ENCODE data around the gene GPR27.

GPR27 gene

GRCh38 chr3:71753701-71754609, at the start of gene GPR27:
GPR27 (plus strand) TSS chr3:71753855; CDS start chr3:71754050, 195 bp downstream.
- no peak for DNase-seq

GRCh38 chr3:71704915-71705314, 48.7 kb upstream of the GPR27 start:
- DNase-seq: no peak

GRCh38 chr3:71705681-71706080, 48.0 kb upstream of the GPR27 start:
- no peak for DNase-seq

- DNase-seq: no peak
These were observed 46.1 kb upstream of the GPR27 start for GRCh38 chr3:71707595-71707994.

- no peak for DNase-seq
These were observed 45.1 kb upstream of the GPR27 start for GRCh38 chr3:71708476-71709105.

- no peak for DNase-seq
These were observed 43.6 kb upstream of the GPR27 start for GRCh38 chr3:71709908-71710511.

- no peak for DNase-seq
These were observed 42.7 kb upstream of the GPR27 start for GRCh38 chr3:71710906-71711494.

GRCh38 chr3:71713041-71713440, 40.6 kb upstream of the GPR27 start:
- peak; percentile 57 for DNase-seq

GRCh38 chr3:71714595-71714994, 39.1 kb upstream of the GPR27 start:
- no peak for DNase-seq

- DNase-seq: no peak
These were observed 35.6 kb upstream of the GPR27 start for GRCh38 chr3:71718072-71718471.

- no peak for DNase-seq
These were observed 32.7 kb upstream of the GPR27 start for GRCh38 chr3:71721002-71721401.

GRCh38 chr3:71721651-71722157, 32.0 kb upstream of the GPR27 start:
- DNase-seq: no peak

- DNase-seq: no peak
These were observed 31.0 kb upstream of the GPR27 start for GRCh38 chr3:71722693-71723092.

GRCh38 chr3:71723452-71724170, 30.0 kb upstream of the GPR27 start:
- DNase-seq: no peak

- DNase-seq: no peak
These were observed 29.5 kb upstream of the GPR27 start for GRCh38 chr3:71724171-71724453.

- peak; percentile 29 for DNase-seq
These were observed 28.9 kb upstream of the GPR27 start for GRCh38 chr3:71724584-71725270.

GRCh38 chr3:71725271-71725991, 28.2 kb upstream of the GPR27 start, which contains the start of gene EIF4E3:
EIF4E3 (minus strand) TSS chr3:71725402; CDS start chr3:71725367, 35 bp downstream.
- no peak for DNase-seq

GRCh38 chr3:71726146-71726545, 27.5 kb upstream of the GPR27 start:
- DNase-seq: no peak

GRCh38 chr3:71728632-71729342, 24.9 kb upstream of the GPR27 start:
- DNase-seq: no peak

GRCh38 chr3:71732637-71733036, 21.0 kb upstream of the GPR27 start:
- no peak for DNase-seq

GRCh38 chr3:71733319-71733718, 20.3 kb upstream of the GPR27 start:
- no peak for DNase-seq

All from NCI-H510A (cell line).